Sciatic nerve (tissue), 2 donors: ENCODE measurements around the gene ZCCHC24. TPM values are rescaled to one million over a fixed set of nuclear protein-coding genes. Genes with fewer than 3 reads are reported as not detected.
"Not testable (repeated sequence)": the region's sequence is repeated elsewhere in the genome, so short reads cannot be mapped to it uniquely, and the experiment has no call there.

ENCODE experiments used
- ATAC-seq: fragments of 200-7000 bp; cut with Tn5 transposase; one replicate; pipeline ENCODE4 v1.9.1; 2020; ENCODE audit warnings: mild to moderate bottlenecking, moderate library complexity
- DNase-seq: peaks from one replicate; pipeline ENCODE4 v3.0.0-alpha.2; 2020; ENCODE audit warnings: low spot score
- intact Hi-C: fragments of 100-400 bp; cut with DNase I; formaldehyde crosslinking; loops from one replicate; pipeline ENCODE4 v1.14.2; 2022
- total RNA-seq: library from RNA; stranded (reverse); fragmentation: NEBNext Ultra II Directional; extraction: Animal tissue kit (Norgen Biotek cat#: 25700); gene quantifications from one replicate; pipeline ENCODE4 v1.2.1, GENCODE V29; 2021
- donor health status: DM: no; HTN: no; CAD: no.
- donor health status: DM: no; HTN: no; CAD: no.

Gene ZCCHC24
- total RNA-seq, 1 donor from 2014 or later, result 150 TPM

- intact Hi-C loops, ATAC-seq, DNase-seq: not testable (repeated sequence)
Measured at GRCh38 chr10:79332610-79333315, 112.7 kb downstream of the ZCCHC24 start.

Other genes starting within 250 kb of the ZCCHC24 start
- gene PPIF, start 98.2 kb downstream of the ZCCHC24 start, total RNA-seq, result 18.8 TPM
- gene EIF5AL1, start 66.9 kb upstream of the ZCCHC24 start, total RNA-seq, result 0.09 TPM
- 5.1 TPM for gene SFTPA2, start 114.8 kb upstream of the ZCCHC24 start, total RNA-seq
- 6.3 TPM for gene SFTPA1, start 165.3 kb upstream of the ZCCHC24 start, total RNA-seq